K562 (cell line): ENCODE results near the gene SEC14L3. TPM values are rescaled to one million over a fixed set of nuclear protein-coding genes. Genes with fewer than 3 reads are reported as not detected.

Experiments
- BMI1 ChIP-seq: fragments of 150-350 bp; IDR thresholded peaks from 2 replicates; pipeline ENCODE4 v1.6.1; 2014; ENCODE audit warnings: low read length
- DPF2 ChIP-seq: fragments of 450-650 bp; IDR thresholded peaks from 2 replicates; pipeline ENCODE4 v1.6.1; 2016
- FOXK2 ChIP-seq, 2 experiments: fragments of 450-650 bp; IDR thresholded peaks in 1 of 2; conservative IDR thresholded peaks in 1 of 2; 2 replicates each; pipeline ENCODE4 v1.6.1; 2016; ENCODE audit warnings: low read depth in 2 of 2, mild to moderate bottlenecking in 1 of 2
- ILF3 ChIP-seq: fragments of 450-650 bp; IDR thresholded peaks from 2 replicates; pipeline ENCODE4 v1.6.1; 2018; ENCODE audit warnings: antibody characterized with exemption, mild to moderate bottlenecking, moderate library complexity, borderline replicate concordance
- MAFG ChIP-seq: fragments of 450-650 bp; conservative IDR thresholded peaks from 2 replicates; pipeline ENCODE4 v1.6.1; 2016; ENCODE audit warnings: missing genetic modification characterization, missing compliant biosample characterization
- NFE2 ChIP-seq: IDR thresholded peaks from 2 replicates; pipeline ENCODE4 v1.6.1; 2014; ENCODE audit warnings: antibody characterized with exemption, low read depth
- NFIC ChIP-seq: fragments of 450-650 bp; IDR thresholded peaks from 2 replicates; pipeline ENCODE4 v1.6.1; 2017; ENCODE audit warnings: mild to moderate bottlenecking, inconsistent platforms
- POLR2AphosphoS5 ChIP-seq: IDR thresholded peaks from 2 replicates; pipeline ENCODE4 v1.6.1; 2011; ENCODE audit warnings: mild to moderate bottlenecking, low read depth, low read length, moderate library complexity; ENCODE audit not compliant: control insufficient read depth, insufficient read depth
- RBFOX2 ChIP-seq: fragments of 200-400 bp; formaldehyde crosslinking; IDR thresholded peaks from 2 replicates; pipeline ENCODE4 v1.6.1; 2017; ENCODE audit warnings: low read depth, mild to moderate bottlenecking, low read length, moderate library complexity
- XRCC5 ChIP-seq: fragments of 200-400 bp; formaldehyde crosslinking; IDR thresholded peaks from 2 replicates; pipeline ENCODE4 v1.6.1; 2017; ENCODE audit warnings: low read depth, mild to moderate bottlenecking, low read length
- ZNF134 ChIP-seq: fragments of 250-450 bp; sonication (Bioruptor Pico); conservative IDR thresholded peaks from 2 replicates; pipeline ENCODE4 v1.4.0; 2020
- ZNF436 ChIP-seq: fragments of 250-450, 450-650 bp; sonication (Bioruptor Pico); formaldehyde crosslinking; IDR thresholded peaks from 2 replicates; pipeline ENCODE4 v1.7.0; 2020; ENCODE audit warnings: mild to moderate bottlenecking
- ZNF57 ChIP-seq: fragments of 450-650 bp; formaldehyde crosslinking; IDR thresholded peaks from 2 replicates; pipeline ENCODE4 v1.4.0; 2020; ENCODE audit warnings: mild to moderate bottlenecking, moderate library complexity
- ZNF696 ChIP-seq: fragments of 250-450 bp; sonication (Bioruptor Pico); conservative IDR thresholded peaks from 2 replicates; pipeline ENCODE4 v1.4.0; 2020; ENCODE audit warnings: mild to moderate bottlenecking, moderate library complexity
- polyA plus RNA-seq, 8 experiments: library from polyadenylated mRNA; depleted of rRNA in 4 of 8; stranded (reverse) in 5 of 8; unstranded in 3 of 8; fragments of >200 nt; fragmentation: Nextera tagmentation in 2 of 8; fragmentation: Illumina TruSeq in 1 of 8; extraction: Ambion mirVana in 2 of 8; extraction: Trizol in 1 of 8; gene quantifications; 2 replicates each; pipeline versions ENCODE4 v1.2.1 to v1.2.3, GENCODE V29; 2011 to 2014; ENCODE audit warnings: inconsistent platforms in 1 of 8, missing spikeins in 1 of 8
- total RNA-seq, 7 experiments: library from RNA; depleted of rRNA in 6 of 7; stranded (reverse); fragments of >200 nt in 6 of 7; fragmentation: Illumina TruSeq in 2 of 7; extraction: Trizol in 2 of 7; gene quantifications; 2 replicates each; pipeline versions ENCODE4 v1.2.1 to v1.2.3, GENCODE V29; 2011 to 2021; ENCODE audit warnings: low replicate concordance in 1 of 7
- TF ChIP-seq, protein P1 (sequence below): fragments of 250-450 bp; sonication (Bioruptor Pico); IDR thresholded peaks from 2 replicates; pipeline ENCODE4 v1.4.0; 2020; ENCODE audit warnings: mild to moderate bottlenecking, moderate library complexity
- TF ChIP-seq, protein P2 (sequence below): fragments of 250-450 bp; sonication (Bioruptor Pico); IDR thresholded peaks from 2 replicates; pipeline ENCODE4 v1.5.0; 2021; ENCODE audit warnings: mild to moderate bottlenecking, borderline replicate concordance
- TF ChIP-seq, protein P3 (sequence below): fragments of 450-650 bp; IDR thresholded peaks from 2 replicates; pipeline ENCODE4 v1.6.1; 2017; ENCODE audit warnings: antibody characterized with exemption, mild to moderate bottlenecking
- TF ChIP-seq, protein P4 (sequence below): sonication (generic); formaldehyde crosslinking; IDR thresholded peaks from 2 replicates; pipeline ENCODE4 v1.9.0; 2022; ENCODE audit warnings: mild to moderate bottlenecking, missing genetic modification reagents

SEC14L3 gene
- total and polyA plus RNA-seq, 9 of the 15 experiments (the other 6 are each of a cell fraction or from before 2014, with no cell fraction given), result not detected

DNA sequence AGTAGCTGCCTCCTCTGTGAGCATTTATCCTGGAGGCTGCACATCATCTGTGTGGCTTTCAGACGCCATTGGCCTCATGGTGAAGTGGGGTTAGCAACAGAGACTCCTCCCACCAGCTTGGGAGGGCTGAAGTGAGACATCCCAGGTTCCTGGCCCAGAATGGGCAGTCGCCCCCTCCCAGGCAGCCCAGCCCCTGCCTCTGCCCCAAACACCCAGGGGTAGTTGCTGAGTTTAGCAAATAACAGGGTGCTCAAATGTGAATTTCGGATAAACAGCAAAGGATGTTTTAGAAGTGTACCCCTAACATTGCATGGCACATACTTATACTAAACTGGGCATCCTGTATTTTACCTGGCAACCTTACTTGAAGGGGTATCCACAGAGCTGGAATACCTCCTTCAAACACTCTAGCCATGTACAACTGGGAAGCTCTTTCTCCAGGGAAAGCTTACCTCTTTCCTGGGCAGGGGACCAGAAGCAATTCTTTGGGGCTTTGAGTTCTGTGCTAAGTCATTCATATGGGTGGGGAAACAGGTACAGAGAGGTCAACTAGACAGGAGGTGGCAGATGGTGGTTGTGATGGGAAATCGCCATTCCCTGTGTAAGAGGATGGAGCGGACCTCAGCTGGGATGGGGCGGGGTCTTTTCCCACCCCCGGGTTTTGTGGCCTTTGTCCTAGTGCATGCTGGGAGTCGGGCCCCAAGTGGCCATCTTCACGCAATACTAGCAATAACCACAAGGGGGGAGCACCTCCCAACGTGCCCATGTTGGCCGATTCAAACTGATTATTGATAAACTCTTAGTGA is 27.0 kb downstream of the SEC14L3 start (continued):
- TF ChIP-seq BMI1 (no peak), ILF3 (no peak), NFIC (no peak), RBFOX2 (peak; percentile 52; the same call in 1 of the 2 replicates), ZNF134 (CRISPR knock-in tag) (no peak), FOXK2 (conservative IDR thresholded peaks at IDR 0.05 in 1 of 2, IDR thresholded peaks at IDR 0.05 in 1 of 2; ENCODE audit: low read depth in 2 of 2) (no peak), MAFG (tag) (no peak), ZNF57 (CRISPR knock-in tag) (no peak), DPF2 (no peak), XRCC5 (peak; percentile 72; the same call in 1 of the 2 replicates), POLR2AphosphoS5 (peak; percentile 88), NFE2 (peak; percentile 33; the same call in 1 of the 2 replicates), ZNF696 (CRISPR knock-in tag) (no peak), ZNF436 (CRISPR knock-in tag) (peak; percentile 54; the same call in 1 of the 2 replicates)
- TF ChIP-seq, protein P1, sequence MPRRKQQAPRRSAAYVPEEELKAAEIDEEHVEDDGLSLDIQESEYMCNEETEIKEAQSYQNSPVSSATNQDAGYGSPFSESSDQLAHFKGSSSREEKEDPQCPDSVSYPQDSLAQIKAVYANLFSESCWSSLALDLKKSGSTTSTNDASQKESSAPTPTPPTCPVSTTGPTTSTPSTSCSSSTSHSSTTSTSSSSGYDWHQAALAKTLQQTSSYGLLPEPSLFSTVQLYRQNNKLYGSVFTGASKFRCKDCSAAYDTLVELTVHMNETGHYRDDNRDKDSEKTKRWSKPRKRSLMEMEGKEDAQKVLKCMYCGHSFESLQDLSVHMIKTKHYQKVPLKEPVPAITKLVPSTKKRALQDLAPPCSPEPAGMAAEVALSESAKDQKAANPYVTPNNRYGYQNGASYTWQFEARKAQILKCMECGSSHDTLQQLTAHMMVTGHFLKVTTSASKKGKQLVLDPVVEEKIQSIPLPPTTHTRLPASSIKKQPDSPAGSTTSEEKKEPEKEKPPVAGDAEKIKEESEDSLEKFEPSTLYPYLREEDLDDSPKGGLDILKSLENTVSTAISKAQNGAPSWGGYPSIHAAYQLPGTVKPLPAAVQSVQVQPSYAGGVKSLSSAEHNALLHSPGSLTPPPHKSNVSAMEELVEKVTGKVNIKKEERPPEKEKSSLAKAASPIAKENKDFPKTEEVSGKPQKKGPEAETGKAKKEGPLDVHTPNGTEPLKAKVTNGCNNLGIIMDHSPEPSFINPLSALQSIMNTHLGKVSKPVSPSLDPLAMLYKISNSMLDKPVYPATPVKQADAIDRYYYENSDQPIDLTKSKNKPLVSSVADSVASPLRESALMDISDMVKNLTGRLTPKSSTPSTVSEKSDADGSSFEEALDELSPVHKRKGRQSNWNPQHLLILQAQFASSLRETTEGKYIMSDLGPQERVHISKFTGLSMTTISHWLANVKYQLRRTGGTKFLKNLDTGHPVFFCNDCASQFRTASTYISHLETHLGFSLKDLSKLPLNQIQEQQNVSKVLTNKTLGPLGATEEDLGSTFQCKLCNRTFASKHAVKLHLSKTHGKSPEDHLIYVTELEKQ (CRISPR knock-in tag), result no peak
- TF ChIP-seq, protein P2, sequence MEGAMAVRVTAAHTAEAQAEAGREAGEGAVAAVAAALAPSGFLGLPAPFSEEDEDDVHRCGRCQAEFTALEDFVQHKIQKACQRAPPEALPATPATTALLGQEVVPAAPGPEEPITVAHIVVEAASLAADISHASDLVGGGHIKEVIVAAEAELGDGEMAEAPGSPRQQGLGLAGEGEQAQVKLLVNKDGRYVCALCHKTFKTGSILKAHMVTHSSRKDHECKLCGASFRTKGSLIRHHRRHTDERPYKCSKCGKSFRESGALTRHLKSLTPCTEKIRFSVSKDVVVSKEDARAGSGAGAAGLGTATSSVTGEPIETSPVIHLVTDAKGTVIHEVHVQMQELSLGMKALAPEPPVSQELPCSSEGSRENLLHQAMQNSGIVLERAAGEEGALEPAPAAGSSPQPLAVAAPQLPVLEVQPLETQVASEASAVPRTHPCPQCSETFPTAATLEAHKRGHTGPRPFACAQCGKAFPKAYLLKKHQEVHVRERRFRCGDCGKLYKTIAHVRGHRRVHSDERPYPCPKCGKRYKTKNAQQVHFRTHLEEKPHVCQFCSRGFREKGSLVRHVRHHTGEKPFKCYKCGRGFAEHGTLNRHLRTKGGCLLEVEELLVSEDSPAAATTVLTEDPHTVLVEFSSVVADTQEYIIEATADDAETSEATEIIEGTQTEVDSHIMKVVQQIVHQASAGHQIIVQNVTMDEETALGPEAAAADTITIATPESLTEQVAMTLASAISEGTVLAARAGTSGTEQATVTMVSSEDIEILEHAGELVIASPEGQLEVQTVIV (CRISPR knock-in tag), result no peak
- TF ChIP-seq, protein P3, sequence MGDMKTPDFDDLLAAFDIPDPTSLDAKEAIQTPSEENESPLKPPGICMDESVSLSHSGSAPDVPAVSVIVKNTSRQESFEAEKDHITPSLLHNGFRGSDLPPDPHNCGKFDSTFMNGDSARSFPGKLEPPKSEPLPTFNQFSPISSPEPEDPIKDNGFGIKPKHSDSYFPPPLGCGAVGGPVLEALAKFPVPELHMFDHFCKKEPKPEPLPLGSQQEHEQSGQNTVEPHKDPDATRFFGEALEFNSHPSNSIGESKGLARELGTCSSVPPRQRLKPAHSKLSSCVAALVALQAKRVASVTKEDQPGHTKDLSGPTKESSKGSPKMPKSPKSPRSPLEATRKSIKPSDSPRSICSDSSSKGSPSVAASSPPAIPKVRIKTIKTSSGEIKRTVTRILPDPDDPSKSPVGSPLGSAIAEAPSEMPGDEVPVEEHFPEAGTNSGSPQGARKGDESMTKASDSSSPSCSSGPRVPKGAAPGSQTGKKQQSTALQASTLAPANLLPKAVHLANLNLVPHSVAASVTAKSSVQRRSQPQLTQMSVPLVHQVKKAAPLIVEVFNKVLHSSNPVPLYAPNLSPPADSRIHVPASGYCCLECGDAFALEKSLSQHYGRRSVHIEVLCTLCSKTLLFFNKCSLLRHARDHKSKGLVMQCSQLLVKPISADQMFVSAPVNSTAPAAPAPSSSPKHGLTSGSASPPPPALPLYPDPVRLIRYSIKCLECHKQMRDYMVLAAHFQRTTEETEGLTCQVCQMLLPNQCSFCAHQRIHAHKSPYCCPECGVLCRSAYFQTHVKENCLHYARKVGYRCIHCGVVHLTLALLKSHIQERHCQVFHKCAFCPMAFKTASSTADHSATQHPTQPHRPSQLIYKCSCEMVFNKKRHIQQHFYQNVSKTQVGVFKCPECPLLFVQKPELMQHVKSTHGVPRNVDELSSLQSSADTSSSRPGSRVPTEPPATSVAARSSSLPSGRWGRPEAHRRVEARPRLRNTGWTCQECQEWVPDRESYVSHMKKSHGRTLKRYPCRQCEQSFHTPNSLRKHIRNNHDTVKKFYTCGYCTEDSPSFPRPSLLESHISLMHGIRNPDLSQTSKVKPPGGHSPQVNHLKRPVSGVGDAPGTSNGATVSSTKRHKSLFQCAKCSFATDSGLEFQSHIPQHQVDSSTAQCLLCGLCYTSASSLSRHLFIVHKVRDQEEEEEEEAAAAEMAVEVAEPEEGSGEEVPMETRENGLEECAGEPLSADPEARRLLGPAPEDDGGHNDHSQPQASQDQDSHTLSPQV, result peak; percentile 32; the same call in 1 of the 2 replicates
- TF ChIP-seq, protein P4, sequence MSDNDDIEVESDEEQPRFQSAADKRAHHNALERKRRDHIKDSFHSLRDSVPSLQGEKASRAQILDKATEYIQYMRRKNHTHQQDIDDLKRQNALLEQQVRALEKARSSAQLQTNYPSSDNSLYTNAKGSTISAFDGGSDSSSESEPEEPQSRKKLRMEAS (CRISPR knock-in tag), result no peak
